Muscle of leg (tissue), 11 donors: ENCODE results near the gene OTUD1. TPM values are rescaled to one million over a fixed set of nuclear protein-coding genes. Genes with fewer than 3 reads are reported as not detected.

Source experiments
- DNase-seq: peaks from one replicate; pipeline ENCODE4 v3.0.0; 2013
- H3K27ac ChIP-seq: one replicate; pipeline ENCODE4 v1.5.1; 2013; ENCODE audit warnings: mild to moderate bottlenecking, low read length, control low read depth
- H3K27me3 ChIP-seq: one replicate; pipeline ENCODE4 v1.6.1; 2013; ENCODE audit warnings: low read length; ENCODE audit not compliant: control insufficient read depth, insufficient read depth
- H3K36me3 ChIP-seq: one replicate; pipeline ENCODE4 v1.6.1; 2013; ENCODE audit warnings: low read length; ENCODE audit not compliant: control insufficient read depth, insufficient read depth
- H3K4me1 ChIP-seq: one replicate; pipeline ENCODE4 v1.6.1; 2013; ENCODE audit warnings: low read length; ENCODE audit not compliant: control insufficient read depth, insufficient read depth
- H3K4me3 ChIP-seq: one replicate; pipeline ENCODE4 v1.5.1; 2013; ENCODE audit warnings: low read length, control low read depth
- H3K9me3 ChIP-seq: replicated peaks from 2 replicates; pipeline ENCODE4 v1.6.1; 2013; ENCODE audit warnings: low read depth, low read length; ENCODE audit not compliant: control insufficient read depth
- WGBS: methylation state at CpG from one replicate; pipeline ENCODE4 v1.1.5; 2013; ENCODE audit warnings: missing lambda C conversion rate; ENCODE audit not compliant: insufficient coverage; 5-methylcytosine and 5-hydroxymethylcytosine counted together
- polyA plus RNA-seq, 8 donors: library from polyadenylated mRNA; unstranded; fragments of 120-200 nt; gene quantifications; one replicate each; pipeline versions ENCODE4 v1.2.1 to v1.2.3, GENCODE V29; 2013; ENCODE audit warnings: inconsistent platforms in 1 of 8, low replicate concordance in 1 of 8; ENCODE audit not compliant: insufficient read length in 8 of 8, insufficient read depth in 1 of 8
- total RNA-seq: library from RNA; stranded (reverse); fragments of 120-200 nt; gene quantifications from one replicate; pipeline ENCODE4 v1.2.4, GENCODE V29; 2013

OTUD1 gene
- total and polyA plus RNA-seq, 9 donors, result 20.7 to 118 (median 49.9) TPM

- DNase-seq, result no peak
- Histone ChIP-seq H3K27me3 (no peaks in the 10 kb centered on the region), H3K36me3 (no peaks in the 10 kb centered on the region), H3K9me3 (no peaks in the 10 kb centered on the region), H3K4me3 (no peak overlapping the region), H3K4me1 (no peaks in the 10 kb centered on the region), H3K27ac (no peak overlapping the region)
- no CpG with 5 or more reads among the region's 3 CpGs for WGBS
Observed at GRCh38 chr10:23418051-23418681, 20.7 kb upstream of the OTUD1 start.

- H3K4me1 ChIP-seq, result no peaks in the 10 kb centered on the region
Observed at GRCh38 chr10:23419201-23419600, 19.7 kb upstream of the OTUD1 start.

GRCh38 chr10:23419655-23420329 lies 19.1 kb upstream of the OTUD1 start:
- no peak for DNase-seq
- WGBS, result 100% methylated on average over 1 of the region's 7 CpGs

More at GRCh38 chr10:23419201-23419600, 19.7 kb upstream of the OTUD1 start:
- WGBS, result 66% methylated on average over 4 of the region's 5 CpGs
- Histone ChIP-seq H3K36me3 (no peaks in the 10 kb centered on the region), H3K27ac (no peak overlapping the region), H3K9me3 (no peaks in the 10 kb centered on the region), H3K4me3 (no peak overlapping the region), H3K27me3 (no peaks in the 10 kb centered on the region)
- DNase-seq, result no peak

GRCh38 chr10:23421397-23421796 lies 17.5 kb upstream of the OTUD1 start:
- Histone ChIP-seq H3K27ac (no peak overlapping the region), H3K4me1 (no peaks in the 10 kb centered on the region), H3K9me3 (no peaks in the 10 kb centered on the region), H3K4me3 (no peak overlapping the region), H3K27me3 (no peaks in the 10 kb centered on the region), H3K36me3 (no peaks in the 10 kb centered on the region)
- 78% methylated on average over 1 of the region's 1 CpG for WGBS
- DNase-seq, result no peak

More at GRCh38 chr10:23419655-23420329, 19.1 kb upstream of the OTUD1 start:
- H3K36me3 ChIP-seq, result no peaks in the 10 kb centered on the region
- no peak overlapping the region for H3K27ac ChIP-seq
- H3K4me3 ChIP-seq, result no peak overlapping the region
- H3K27me3 ChIP-seq, result no peaks in the 10 kb centered on the region
- H3K9me3 ChIP-seq, result no peaks in the 10 kb centered on the region
- no peaks in the 10 kb centered on the region for H3K4me1 ChIP-seq

- DNase-seq, result no peak
- 60% methylated on average over 1 of the region's 2 CpGs for WGBS
- no peaks in the 10 kb centered on the region for H3K27me3 ChIP-seq
- no peak overlapping the region for H3K27ac ChIP-seq
- H3K36me3 ChIP-seq, result no peaks in the 10 kb centered on the region
- no peak overlapping the region for H3K4me3 ChIP-seq
- H3K9me3 ChIP-seq, result no peaks in the 10 kb centered on the region
- no peaks in the 10 kb centered on the region for H3K4me1 ChIP-seq
Observed at GRCh38 chr10:23422003-23422411, 16.9 kb upstream of the OTUD1 start.

- peaks cover 6% of the 10 kb centered on the region for H3K27me3 ChIP-seq
- no peak overlapping the region for H3K27ac ChIP-seq
- H3K36me3 ChIP-seq, result no peaks in the 10 kb centered on the region
- WGBS, result no CpG with 5 or more reads among the region's 1 CpG
- no peaks in the 10 kb centered on the region for H3K4me1 ChIP-seq
- no peaks in the 10 kb centered on the region for H3K9me3 ChIP-seq
- no peak overlapping the region for H3K4me3 ChIP-seq
- no peak for DNase-seq
Observed at GRCh38 chr10:23432166-23432565, 6.7 kb upstream of the OTUD1 start.

GRCh38 chr10:23432639-23433038 lies 6.2 kb upstream of the OTUD1 start:
- Histone ChIP-seq H3K4me3 (no peak overlapping the region), H3K36me3 (no peaks in the 10 kb centered on the region), H3K9me3 (no peaks in the 10 kb centered on the region), H3K4me1 (no peaks in the 10 kb centered on the region), H3K27me3 (peaks cover 6% of the 10 kb centered on the region), H3K27ac (no peak overlapping the region)
- no CpG with 5 or more reads among the region's 3 CpGs for WGBS
- DNase-seq, result no peak

- Histone ChIP-seq H3K9me3 (no peaks in the 10 kb centered on the region), H3K27me3 (peaks cover 6% of the 10 kb centered on the region), H3K4me1 (peaks cover 5% of the 10 kb centered on the region), H3K36me3 (no peaks in the 10 kb centered on the region), H3K4me3 (no peak overlapping the region), H3K27ac (no peak overlapping the region)
- no CpG with 5 or more reads among the region's 2 CpGs for WGBS
- DNase-seq, result peak; percentile 40
Observed at GRCh38 chr10:23433701-23434100, 5.2 kb upstream of the OTUD1 start.

- Histone ChIP-seq H3K27me3 (no peaks in the 10 kb centered on the region), H3K4me1 (peaks cover 5% of the 10 kb centered on the region), H3K27ac (no peak overlapping the region), H3K9me3 (no peaks in the 10 kb centered on the region), H3K4me3 (no peak overlapping the region), H3K36me3 (no peaks in the 10 kb centered on the region)
- no CpG with 5 or more reads among the region's 1 CpG for WGBS
- no peak for DNase-seq
Observed at GRCh38 chr10:23435378-23435777, 3.5 kb upstream of the OTUD1 start.

- Histone ChIP-seq H3K4me1 (peaks cover 8% of the 10 kb centered on the region), H3K9me3 (no peaks in the 10 kb centered on the region), H3K4me3 (no peak overlapping the region), H3K36me3 (no peaks in the 10 kb centered on the region), H3K27me3 (no peaks in the 10 kb centered on the region), H3K27ac (no peak overlapping the region)
- DNase-seq, result no peak
- WGBS, result no CpG with 5 or more reads among the region's 4 CpGs
Observed at GRCh38 chr10:23436983-23437382, 1.9 kb upstream of the OTUD1 start.
